CD4-positive, alpha-beta T cell treated with Interleukin-17A for 4 hours (primary cell): ENCODE measurements around the gene TRIM56.
"Not testable (repeated sequence)": the region's sequence is repeated elsewhere in the genome, so short reads cannot be mapped to it uniquely, and the experiment has no call there.

Source experiments
- DNase-seq: peaks from one replicate; pipeline ENCODE4 v3.0.0-alpha.2; 2020; ENCODE audit warnings: mixed read lengths

Gene TRIM56

GRCh38 chr7:101092266-101092905 lies 7.1 kb downstream of the TRIM56 start:
- DNase-seq: not testable (repeated sequence)

- no peak for DNase-seq
Observed at GRCh38 chr7:101093906-101094305, 8.6 kb downstream of the TRIM56 start.

- DNase-seq: no peak
Observed at GRCh38 chr7:101094376-101094775, 9.1 kb downstream of the TRIM56 start.

- DNase-seq: peak; percentile 34
Observed at GRCh38 chr7:101094791-101095375, 9.6 kb downstream of the TRIM56 start.

- no peak for DNase-seq
Observed at GRCh38 chr7:101096331-101096956, 11.2 kb downstream of the TRIM56 start.

- DNase-seq: no peak
Observed at GRCh38 chr7:101096957-101097347, 11.7 kb downstream of the TRIM56 start.

GRCh38 chr7:101097561-101097960 lies 12.3 kb downstream of the TRIM56 start:
- DNase-seq: no peak

- DNase-seq: peak; percentile 45
Observed at GRCh38 chr7:101099969-101100781, 14.9 kb downstream of the TRIM56 start.

GRCh38 chr7:101100858-101101847 lies 15.9 kb downstream of the TRIM56 start:
- DNase-seq: no peak

- no peak for DNase-seq
Observed at GRCh38 chr7:101102026-101102425, 16.7 kb downstream of the TRIM56 start.

GRCh38 chr7:101103701-101104100 lies 18.4 kb downstream of the TRIM56 start:
- DNase-seq: not testable (repeated sequence)

GRCh38 chr7:101104193-101104713 lies 19.0 kb downstream of the TRIM56 start:
- DNase-seq: no peak

- DNase-seq: no peak
Observed at GRCh38 chr7:101104799-101105198, 19.5 kb downstream of the TRIM56 start.

- DNase-seq: not testable (repeated sequence)
Observed at GRCh38 chr7:101105248-101105647, 20.0 kb downstream of the TRIM56 start.

- DNase-seq: no peak
Observed at GRCh38 chr7:101106386-101106785, 21.1 kb downstream of the TRIM56 start.

- DNase-seq: no peak
Observed at GRCh38 chr7:101108330-101108857, 23.1 kb downstream of the TRIM56 start.

GRCh38 chr7:101108961-101109360 lies 23.7 kb downstream of the TRIM56 start:
- no peak for DNase-seq

- no peak for DNase-seq
Observed at GRCh38 chr7:101109368-101109767, 24.1 kb downstream of the TRIM56 start.

- no peak for DNase-seq
Observed at GRCh38 chr7:101111261-101111660, 26.0 kb downstream of the TRIM56 start.

- DNase-seq: no peak
Observed at GRCh38 chr7:101112233-101112632, 27.0 kb downstream of the TRIM56 start.

GRCh38 chr7:101113140-101113539 lies 27.9 kb downstream of the TRIM56 start:
- DNase-seq: not testable (repeated sequence)

GRCh38 chr7:101113836-101114235 lies 28.6 kb downstream of the TRIM56 start:
- DNase-seq: no peak
